ENCODE measurements around the gene ST3GAL6.

GRCh38 chr3:98745718-98746117, 17.4 kb upstream of the ST3GAL6 start:
- TF ChIP-seq CTCF (IDR thresholded peaks at IDR 0.05; ENCODE audit: poor library complexity, severe bottlenecking): no peak
- TF ChIP-seq EZH2 (IDR thresholded peaks at IDR 0.05; ENCODE audit: borderline replicate concordance, insufficient read depth, low read length, poor library complexity, severe bottlenecking): no peak
